Parathyroid adenoma (tissue), 2 donors: Measurements from ENCODE around the gene OR14K1.
"Not testable (repeated sequence)": the region's sequence is repeated elsewhere in the genome, so short reads cannot be mapped to it uniquely, and the experiment has no call there.

Source experiments
- H2AFZ ChIP-seq: fragments of 300-600 bp; sonication (generic); one replicate; pipeline ENCODE4 v1.7.0; 2017; ENCODE audit warnings: antibody characterized with exemption, mild to moderate bottlenecking
- H3K27ac ChIP-seq: fragments of 300-600 bp; sonication (generic); one replicate; pipeline ENCODE4 v1.7.0; 2017
- H3K27me3 ChIP-seq: fragments of 300-600 bp; sonication (generic); one replicate; pipeline ENCODE4 v1.7.0; 2017; ENCODE audit warnings: low read length; ENCODE audit not compliant: control insufficient read depth, insufficient read depth
- H3K36me3 ChIP-seq: fragments of 300-600 bp; sonication (generic); one replicate; pipeline ENCODE4 v1.7.0; 2017; ENCODE audit warnings: low read length; ENCODE audit not compliant: control insufficient read depth, insufficient read depth
- H3K4me1 ChIP-seq: fragments of 300-600 bp; sonication (generic); one replicate; pipeline ENCODE4 v1.7.0; 2017; ENCODE audit warnings: control low read depth
- H3K4me2 ChIP-seq: fragments of 300-600 bp; sonication (generic); one replicate; pipeline ENCODE4 v1.7.0; 2017; ENCODE audit warnings: low read length
- H3K4me3 ChIP-seq: fragments of 300-600 bp; sonication (generic); one replicate; pipeline ENCODE4 v1.7.0; 2017; ENCODE audit warnings: low read depth, low read length
- H3K79me2 ChIP-seq: fragments of 300-600 bp; sonication (generic); one replicate; pipeline ENCODE4 v1.7.0; 2017; ENCODE audit warnings: control low read depth
- H3K9ac ChIP-seq: fragments of 300-600 bp; sonication (generic); one replicate; pipeline ENCODE4 v1.7.0; 2017; ENCODE audit warnings: mild to moderate bottlenecking
- H3K9me3 ChIP-seq: fragments of 300-600 bp; sonication (generic); one replicate; pipeline ENCODE4 v1.7.0; 2017; ENCODE audit warnings: low read length; ENCODE audit not compliant: control insufficient read depth
- CTCF ChIP-seq: fragments of 300-600 bp; sonication (generic); IDR thresholded peaks from one replicate; pipeline ENCODE4 v1.7.0; 2017; ENCODE audit warnings: antibody characterized with exemption, mild to moderate bottlenecking
- donor health status: primary hyperparathyroidism.

OR14K1 gene

GRCh38 chr1:247721222-247721621, 17.2 kb upstream of the OR14K1 start:
- Histone ChIP-seq H3K4me3 (no peak overlapping the region), H3K27ac (no peak overlapping the region), H3K27me3 (no peaks in the 10 kb centered on the region), H3K9ac (no peak overlapping the region), H3K79me2 (no peaks in the 10 kb centered on the region), H2AFZ (no peak overlapping the region), H3K9me3 (no peaks in the 10 kb centered on the region), H3K4me1 (no peaks in the 10 kb centered on the region), H3K36me3 (no peaks in the 10 kb centered on the region), H3K4me2 (no peak overlapping the region)
- no peak for TF ChIP-seq CTCF

- Histone ChIP-seq H3K27ac (no peak overlapping the region), H3K4me1 (no peaks in the 10 kb centered on the region), H3K4me2 (no peak overlapping the region), H3K79me2 (no peaks in the 10 kb centered on the region), H3K36me3 (no peaks in the 10 kb centered on the region), H3K9ac (no peak overlapping the region), H3K4me3 (no peak overlapping the region), H3K9me3 (no peaks in the 10 kb centered on the region), H3K27me3 (no peaks in the 10 kb centered on the region), H2AFZ (no peak overlapping the region)
- TF ChIP-seq CTCF: no peak
These were observed 2.3 kb downstream of the OR14K1 start for GRCh38 chr1:247740721-247741120.

GRCh38 chr1:247741756-247742155, 3.3 kb downstream of the OR14K1 start:
- Histone ChIP-seq H2AFZ (no peak overlapping the region), H3K4me1 (no peaks in the 10 kb centered on the region), H3K4me3 (no peak overlapping the region), H3K4me2 (no peak overlapping the region), H3K27me3 (no peaks in the 10 kb centered on the region), H3K9me3 (no peaks in the 10 kb centered on the region), H3K36me3 (no peaks in the 10 kb centered on the region), H3K79me2 (no peaks in the 10 kb centered on the region), H3K27ac (no peak overlapping the region), H3K9ac (no peak overlapping the region)
- no peak for TF ChIP-seq CTCF

GRCh38 chr1:247742215-247742760, 3.9 kb downstream of the OR14K1 start:
- H3K27ac ChIP-seq, H3K9me3 ChIP-seq, H3K4me1 ChIP-seq, H3K4me2 ChIP-seq, H3K9ac ChIP-seq, H3K36me3 ChIP-seq, H3K27me3 ChIP-seq, H2AFZ ChIP-seq, H3K4me3 ChIP-seq, H3K79me2 ChIP-seq: not testable (repeated sequence)

GRCh38 chr1:247746391-247746935, 8.0 kb downstream of the OR14K1 start:
- no peak for TF ChIP-seq CTCF
- Histone ChIP-seq H3K9me3 (no peaks in the 10 kb centered on the region), H3K4me3 (no peak overlapping the region), H2AFZ (no peak overlapping the region), H3K79me2 (no peaks in the 10 kb centered on the region), H3K9ac (no peak overlapping the region), H3K27me3 (no peaks in the 10 kb centered on the region), H3K27ac (no peak overlapping the region), H3K4me1 (no peaks in the 10 kb centered on the region), H3K4me2 (no peak overlapping the region), H3K36me3 (no peaks in the 10 kb centered on the region)
